Fibroblast of skin of scalp (primary cell): ENCODE results near the gene TRANK1.

Source experiments
- DNase-seq: peaks from one replicate; pipeline ENCODE4 v3.0.0-alpha.2; 2013

TRANK1 gene

GRCh38 chr3:36795622-36796021 is 149.2 kb downstream of the TRANK1 start:
- DNase-seq, result no peak

- DNase-seq, result peak; percentile 27
These were observed 152.5 kb downstream of the TRANK1 start for GRCh38 chr3:36792342-36792741.

GRCh38 chr3:36790765-36791164 is 154.1 kb downstream of the TRANK1 start:
- no peak for DNase-seq

GRCh38 chr3:36786921-36787890 is 157.6 kb downstream of the TRANK1 start:
- no peak for DNase-seq

GRCh38 chr3:36784138-36784635 is 160.7 kb downstream of the TRANK1 start:
- peak; percentile 33 for DNase-seq

- DNase-seq, result no peak
These were observed 167.2 kb downstream of the TRANK1 start for GRCh38 chr3:36777424-36778218.
